Naive thymus-derived CD8-positive, alpha-beta T cell (primary cell): ENCODE results near the gene CYB5A. TPM values are rescaled to one million over a fixed set of nuclear protein-coding genes. Genes with fewer than 3 reads are reported as not detected.
A peak's percentile ranks its signal among the peaks of the same experiment; 100 is the strongest.
"Not testable (repeated sequence)": the region's sequence is repeated elsewhere in the genome, so short reads cannot be mapped to it uniquely, and the experiment has no call there.

Experiments
- ATAC-seq, 2 donors: fragments of 150-1000 bp; cut with Tn5 transposase in 1 of 2; sonication (Bioruptor Pico), chemical (Tn5 transposase) in 1 of 2; 1 replicate in 1 of 2; 2 replicates in 1 of 2; pipeline ENCODE4 v1.10.0; 2021; ENCODE audit warnings: mild to moderate bottlenecking in 2 of 2, moderate library complexity in 2 of 2
- POLR2A ChIA-PET: fragments of 350-600 bp; sonication (Branson Sonifier 250); formaldehyde crosslinking; loops from one replicate; lab custom pipeline; 2021; ENCODE audit warnings: antibody characterized with exemption; lab: Charles Lee
- DNase-seq, 10 donors: peaks; one replicate each; pipeline versions ENCODE4 v3.0.0 to v3.0.0-alpha.2; 2020 to 2022
- H3K27ac Mint-ChIP-seq, 10 donors: one replicate each; pipeline ENCODE4 v1.8.0; 2020 to 2022; ENCODE audit warnings: mild to moderate bottlenecking in 10 of 10, mixed read lengths in 10 of 10, moderate library complexity in 4 of 10, inconsistent platforms in 1 of 10
- H3K27me3 Mint-ChIP-seq, 5 donors: one replicate each; pipeline ENCODE4 v1.8.0; 2021 to 2022; ENCODE audit warnings: mixed read lengths in 5 of 5
- H3K36me3 Mint-ChIP-seq, 3 donors: one replicate each; pipeline ENCODE4 v1.8.0; 2020 to 2022; ENCODE audit warnings: mixed read lengths in 3 of 3, mild to moderate bottlenecking in 2 of 3, inconsistent platforms in 1 of 3
- H3K4me1 Mint-ChIP-seq, 4 donors: one replicate each; pipeline ENCODE4 v1.8.0; 2021 to 2022; ENCODE audit warnings: mixed read lengths in 4 of 4
- H3K4me3 Mint-ChIP-seq, 10 donors: one replicate each; pipeline ENCODE4 v1.8.0; 2020 to 2022; ENCODE audit warnings: mild to moderate bottlenecking in 10 of 10, mixed read lengths in 10 of 10, moderate library complexity in 6 of 10, inconsistent platforms in 1 of 10
- H3K9me3 Mint-ChIP-seq, 9 donors: one replicate each; pipeline ENCODE4 v1.8.0; 2020 to 2022; ENCODE audit warnings: mixed read lengths in 9 of 9, mild to moderate bottlenecking in 3 of 9, inconsistent platforms in 1 of 9, moderate library complexity in 1 of 9
- polyA plus RNA-seq, 3 donors: library from polyadenylated mRNA; unstranded; fragments of 300-500 nt; fragmentation: Illumina TruSeq; gene quantifications; one replicate each; pipeline ENCODE4 v1.2.3, GENCODE V29; 2021
- total RNA-seq, 8 experiments: library from RNA in 2 of 8; stranded (reverse) in 2 of 8; gene quantifications; one replicate each; pipeline ENCODE4 v1.2.3 and lab custom pipeline; 2021 to 2026

The CYB5A gene
- total and polyA plus RNA-seq, 5 experiments from 2014 or later: 42.3 to 101 (median 80.3) TPM

DNA sequence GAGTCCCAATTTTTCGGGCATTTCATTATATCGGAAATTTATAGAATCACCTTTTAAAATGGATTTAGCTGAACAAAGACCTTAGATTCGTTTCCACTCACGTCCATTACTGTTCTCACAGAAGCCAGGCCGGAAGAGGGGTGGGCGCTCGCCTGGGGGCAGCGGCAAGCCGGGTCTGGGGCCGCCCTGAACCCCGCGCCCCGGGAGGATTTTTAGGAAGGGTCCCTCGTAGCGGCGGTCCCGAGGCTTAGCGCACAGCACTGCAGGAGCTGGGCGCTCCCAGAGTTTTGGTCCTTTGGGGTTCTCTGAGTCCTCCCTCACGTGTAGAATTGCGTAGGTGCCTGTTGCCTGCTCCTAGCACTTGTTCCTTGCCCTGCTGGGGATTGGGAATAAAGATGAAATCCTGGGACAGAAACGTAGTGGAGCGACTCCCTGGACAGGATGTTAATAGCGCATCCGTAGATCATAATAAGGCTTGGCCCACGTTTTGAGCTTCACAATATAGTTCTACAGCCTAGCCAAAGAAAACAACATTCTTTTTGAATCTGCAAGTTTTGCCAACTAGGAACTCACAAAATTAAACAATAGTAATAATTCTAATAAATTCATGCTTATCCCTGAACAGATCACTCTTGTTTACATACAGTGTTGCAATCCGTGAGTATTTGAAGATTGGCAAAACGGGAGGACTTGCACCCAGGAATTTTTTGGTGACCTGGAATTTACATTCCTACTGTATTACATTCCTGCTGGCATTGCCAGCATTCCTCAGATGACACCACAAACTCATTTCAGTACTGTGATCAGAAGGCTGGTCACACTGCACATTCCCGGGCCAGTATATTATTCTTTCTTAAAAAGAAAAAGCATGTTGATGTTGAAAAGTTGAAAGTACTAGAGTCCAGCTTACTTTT lies 24.8 kb upstream of the CYB5A start:
- Mint-ChIP-seq H3K27ac (no peak overlapping the region), H3K4me1 (no peaks in the 10 kb centered on the region), H3K4me3 (no peak overlapping the region), H3K9me3 (no peaks in the 10 kb centered on the region), H3K36me3 (no peaks in the 10 kb centered on the region), H3K27me3 (peaks cover 0 to 7% (median 0%) of the 10 kb centered on the region in 5 donors)
- POLR2A ChIA-PET: no interaction called here
- no peak for DNase-seq
- ATAC-seq: no peak

DNA sequence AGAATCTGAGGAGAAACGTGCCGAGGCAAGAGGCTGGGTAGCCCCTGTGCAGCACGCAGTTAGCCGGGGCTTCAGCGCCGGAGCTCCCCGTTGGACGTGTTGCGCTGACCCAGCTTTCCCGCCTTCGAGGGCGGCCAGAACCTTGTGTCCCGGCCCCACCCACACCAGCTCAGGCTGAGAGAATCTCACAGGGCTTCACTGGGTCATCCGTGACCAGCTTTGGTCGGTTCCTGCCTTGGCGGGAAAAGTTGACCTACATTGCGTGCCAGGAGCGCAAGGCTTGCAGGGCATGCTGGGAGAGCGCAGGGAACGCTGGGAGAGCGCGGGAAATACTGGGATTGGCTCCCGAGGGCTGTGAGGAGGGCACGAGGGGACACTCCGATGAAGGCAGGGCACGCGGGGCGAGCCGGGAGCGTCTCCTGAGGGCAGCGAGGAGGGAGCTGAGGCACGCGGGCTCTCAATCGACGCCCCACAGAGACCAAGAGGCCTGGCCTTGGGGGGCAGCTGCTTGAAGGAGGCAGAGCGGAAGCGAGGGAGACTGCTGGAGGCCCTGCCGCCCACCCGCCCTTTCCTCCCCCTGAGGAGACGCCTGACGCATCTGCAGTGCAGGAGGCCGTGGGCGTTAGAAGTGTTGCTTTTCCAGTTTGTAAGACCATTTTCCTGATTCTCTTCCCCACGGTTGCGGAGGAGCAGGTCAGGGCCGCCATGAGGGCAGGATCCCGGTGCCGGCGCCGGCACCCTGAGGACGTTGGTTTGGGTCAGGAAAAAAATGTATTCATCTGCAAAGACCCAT lies 23.9 kb upstream of the CYB5A start, which contains the start of gene C18orf63:
Gene C18orf63 (plus strand): TSS at position 376 of the 793 bp plus-strand sequence. CDS start 2,027 bp downstream, outside the sequence.
- Mint-ChIP-seq H3K27ac (no peak within 1 kb of the TSS), H3K27me3 (peaks cover 0 to 7% (median 2%) of the 10 kb centered on the region in 5 donors), H3K4me3 (no peak within 1 kb of the TSS), H3K9me3 (no peaks in the 10 kb centered on the region), H3K4me1 (no peaks in the 10 kb centered on the region), H3K36me3 (no peaks in the 10 kb centered on the region)
- POLR2A ChIA-PET: no interaction called here
- ATAC-seq (no peak), DNase-seq (no peak)

DNA sequence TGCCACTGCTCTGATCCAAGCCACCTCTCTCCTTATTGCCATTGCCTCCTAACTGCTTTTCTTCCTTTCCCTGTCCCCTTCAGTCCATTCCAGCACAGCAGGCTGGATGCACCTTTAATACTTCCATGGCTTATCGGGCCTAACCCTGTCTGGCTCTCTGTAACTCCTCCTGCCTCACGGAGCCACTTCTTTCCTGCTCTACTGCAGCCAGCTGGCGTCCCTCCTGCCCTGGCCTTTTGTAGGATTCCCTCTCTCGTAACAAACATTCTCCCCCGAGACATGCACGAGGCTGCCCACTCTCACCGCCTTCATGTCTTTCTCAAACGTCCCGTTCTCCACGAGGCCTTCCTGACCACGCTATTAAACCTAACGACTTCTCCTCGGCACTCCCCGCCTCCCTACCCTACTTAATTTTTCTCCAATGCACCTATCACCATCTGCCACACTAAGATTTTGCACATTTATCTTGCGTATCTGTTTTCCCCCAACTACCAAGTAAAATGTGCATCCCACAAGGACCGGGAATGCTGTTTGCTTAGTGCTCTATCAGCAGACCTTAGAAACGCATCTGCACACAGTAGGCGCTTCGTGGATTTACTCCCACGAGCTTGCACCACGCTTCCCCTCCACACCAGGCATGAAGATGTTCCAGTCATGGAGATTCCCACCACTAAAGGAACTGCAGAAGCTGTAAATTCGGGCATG lies 23.1 kb upstream of the CYB5A start:
- Mint-ChIP-seq H3K4me1 (no peaks in the 10 kb centered on the region), H3K36me3 (no peaks in the 10 kb centered on the region), H3K4me3 (no peak overlapping the region), H3K27me3 (peaks cover 7 to 15% (median 10%) of the 10 kb centered on the region in 5 donors), H3K27ac (no peak overlapping the region), H3K9me3 (no peaks in the 10 kb centered on the region)
- ATAC-seq: no peak
- no peak for DNase-seq
- POLR2A ChIA-PET: no interaction called here

DNA sequence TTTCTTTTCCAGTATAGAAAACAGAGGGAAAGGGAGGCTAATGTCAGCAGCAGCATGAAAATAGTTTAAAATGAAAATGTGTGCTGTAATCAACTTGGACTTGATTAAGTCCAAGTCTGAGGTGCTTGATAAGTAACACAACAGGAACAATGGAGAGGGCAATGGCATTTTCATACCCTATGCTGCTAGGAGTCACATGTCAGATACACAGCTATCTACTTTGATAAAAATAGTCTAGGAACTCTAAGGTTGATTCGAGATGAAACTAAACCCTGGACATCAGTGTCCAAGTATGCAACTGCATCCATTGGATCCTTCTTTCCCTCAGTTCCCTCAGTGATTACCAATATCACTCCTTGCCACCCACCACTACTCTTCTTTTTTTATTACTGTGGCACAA lies 19.2 kb upstream of the CYB5A start:
- POLR2A ChIA-PET: no interaction called here
- Mint-ChIP-seq H3K4me1 (no peaks in the 10 kb centered on the region), H3K4me3 (no peak overlapping the region), H3K27me3 (peaks cover 15 to 28% (median 26%) of the 10 kb centered on the region in 5 donors), H3K36me3 (no peaks in the 10 kb centered on the region), H3K27ac (no peak overlapping the region), H3K9me3 (no peaks in the 10 kb centered on the region)
- DNase-seq: no peak
- no peak for ATAC-seq

- ATAC-seq (peak; percentile 59 to 67), DNase-seq (peak in 2 of 10 donors; percentile 11)
- peaks cover 19 to 28% (median 26%) of the 10 kb centered on the region in 5 donors for H3K27me3 Mint-ChIP-seq
- H3K4me1 Mint-ChIP-seq: no peaks in the 10 kb centered on the region
- H3K36me3 Mint-ChIP-seq: no peaks in the 10 kb centered on the region
- H3K9me3 Mint-ChIP-seq: no peaks in the 10 kb centered on the region
- H3K27ac Mint-ChIP-seq: peak overlapping the region in 1 of 10 donors; percentile 3
- H3K4me3 Mint-ChIP-seq: no peak overlapping the region
- POLR2A ChIA-PET: no interaction called here
Observed at GRCh38 chr18:74310411-74310810, 18.6 kb upstream of the CYB5A start.

GRCh38 chr18:74303936-74304335 lies 12.2 kb upstream of the CYB5A start:
- no peak for DNase-seq
- H3K27ac Mint-ChIP-seq: no peak overlapping the region
- H3K27me3 Mint-ChIP-seq: peaks cover 13 to 23% (median 14%) of the 10 kb centered on the region in 5 donors
- POLR2A ChIA-PET: no interaction called here
- H3K9me3 Mint-ChIP-seq: peaks cover 0 to 6% (median 0%) of the 10 kb centered on the region in 9 donors
- H3K4me1 Mint-ChIP-seq: no peaks in the 10 kb centered on the region
- no peak for ATAC-seq
- no peak overlapping the region for H3K4me3 Mint-ChIP-seq
- no peaks in the 10 kb centered on the region for H3K36me3 Mint-ChIP-seq

GRCh38 chr18:74303306-74303705 lies 11.5 kb upstream of the CYB5A start:
- H3K27me3 Mint-ChIP-seq: peaks cover 13 to 21% (median 14%) of the 10 kb centered on the region in 5 donors
- ATAC-seq (no peak), DNase-seq (no peak)
- H3K4me3 Mint-ChIP-seq: no peak overlapping the region
- POLR2A ChIA-PET: no interaction called here
- no peaks in the 10 kb centered on the region for H3K4me1 Mint-ChIP-seq
- H3K36me3 Mint-ChIP-seq: no peaks in the 10 kb centered on the region
- peaks cover 0 to 6% (median 0%) of the 10 kb centered on the region in 9 donors for H3K9me3 Mint-ChIP-seq
- H3K27ac Mint-ChIP-seq: no peak overlapping the region

GRCh38 chr18:74299746-74300145 lies 8.0 kb upstream of the CYB5A start:
- POLR2A ChIA-PET: interaction anchor here (1.4 kb wide), 1 partner anchor 8 kb away, joined by 3 read pairs; the partner anchor contains the start of gene CYB5A
- no peak overlapping the region for H3K4me3 Mint-ChIP-seq
- H3K36me3 Mint-ChIP-seq: no peaks in the 10 kb centered on the region
- H3K4me1 Mint-ChIP-seq: no peaks in the 10 kb centered on the region
- peaks cover 0 to 12% (median 4%) of the 10 kb centered on the region in 5 donors for H3K27me3 Mint-ChIP-seq
- ATAC-seq: no peak
- H3K9me3 Mint-ChIP-seq: peaks cover 0 to 6% (median 0%) of the 10 kb centered on the region in 9 donors
- no peak overlapping the region for H3K27ac Mint-ChIP-seq
- no peak for DNase-seq

DNA sequence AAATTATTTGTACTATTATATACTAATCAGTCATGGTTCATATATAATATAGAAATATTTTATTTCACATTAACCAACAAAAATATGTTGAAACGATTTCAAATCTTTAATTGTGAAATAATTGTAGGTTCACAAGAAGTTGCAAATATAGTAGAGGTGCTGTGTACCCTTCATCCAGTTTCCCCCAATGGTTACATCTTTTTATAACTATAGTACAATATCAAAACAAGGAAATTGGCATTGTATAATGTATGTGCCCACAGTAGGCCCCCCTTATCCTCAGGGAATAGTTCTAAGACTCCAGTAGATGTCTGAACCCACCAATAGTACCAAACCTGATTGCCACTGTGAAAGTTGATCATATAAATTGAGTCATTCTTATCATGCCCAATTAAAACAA lies 7.4 kb upstream of the CYB5A start:
- POLR2A ChIA-PET: no interaction called here
- Mint-ChIP-seq H3K4me1 (no peaks in the 10 kb centered on the region), H3K36me3 (no peaks in the 10 kb centered on the region), H3K9me3 (peaks cover 0 to 6% (median 0%) of the 10 kb centered on the region in 9 donors), H3K4me3 (no peak overlapping the region), H3K27ac (peak overlapping the region in 1 of 10 donors; percentile 20), H3K27me3 (peaks cover 0 to 12% (median 4%) of the 10 kb centered on the region in 5 donors)
- DNase-seq (no peak), ATAC-seq (no peak)

DNA sequence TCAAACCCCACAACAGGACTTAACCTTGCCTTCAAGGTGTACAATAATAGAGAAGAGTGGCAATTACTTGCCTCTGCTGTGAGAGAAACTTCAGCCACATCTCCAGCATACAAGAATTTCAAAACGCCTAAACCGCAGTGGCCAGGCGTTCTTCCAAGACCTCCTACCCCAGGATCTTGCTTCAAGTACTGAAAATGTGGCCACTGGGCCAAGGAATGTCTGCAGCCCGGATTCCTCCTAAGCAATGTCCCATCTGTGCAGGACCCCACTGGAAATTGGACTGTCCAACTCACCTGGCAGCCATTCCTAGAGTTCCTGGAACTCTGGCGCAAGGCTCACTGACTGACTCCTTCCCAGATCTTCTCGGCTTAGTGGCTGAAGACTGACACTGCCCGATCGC lies 2.8 kb upstream of the CYB5A start:
- H3K27ac Mint-ChIP-seq: no peak overlapping the region
- peaks cover 0 to 6% (median 0%) of the 10 kb centered on the region in 9 donors for H3K9me3 Mint-ChIP-seq
- no peak overlapping the region for H3K4me3 Mint-ChIP-seq
- POLR2A ChIA-PET: no interaction called here
- DNase-seq: no peak
- H3K36me3 Mint-ChIP-seq: peaks cover 0 to 4% (median 2%) of the 10 kb centered on the region in 3 donors
- H3K27me3 Mint-ChIP-seq: peaks cover 0 to 9% (median 2%) of the 10 kb centered on the region in 5 donors
- peaks cover 3 to 22% (median 12%) of the 10 kb centered on the region in 4 donors for H3K4me1 Mint-ChIP-seq
- no peak for ATAC-seq

DNA sequence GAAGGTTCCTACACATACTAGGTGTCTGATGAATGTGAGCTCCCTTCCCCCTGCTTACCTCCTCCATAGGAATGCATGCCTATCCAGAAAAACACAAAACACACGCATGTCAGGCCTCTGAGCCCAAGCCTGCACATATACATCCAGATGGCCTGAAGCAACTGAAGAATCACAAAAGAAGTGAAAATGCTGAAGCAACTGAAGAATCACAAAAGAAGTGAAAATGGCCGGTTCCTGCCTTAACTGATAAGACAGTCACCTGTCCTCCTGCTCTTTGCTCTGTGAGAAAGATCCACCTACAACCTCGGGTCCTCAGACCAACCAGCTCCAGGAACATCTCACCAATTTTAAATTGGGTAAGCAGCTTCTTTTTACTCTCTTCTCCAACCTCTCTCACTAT lies 1.2 kb upstream of the CYB5A start:
- POLR2A ChIA-PET: interaction anchor here (0.8 to 1.2 kb wide), 2 partner anchors 203 to 210 kb away, joined by 3 to 4 read pairs; partner anchors contain the start of gene CNDP2
- Mint-ChIP-seq H3K4me3 (peak overlapping the region in 5 of 10 donors; percentile 94 to 99 (median 99)), H3K4me1 (peaks cover 3 to 35% (median 20%) of the 10 kb centered on the region in 4 donors), H3K27ac (peak overlapping the region in 6 of 10 donors; percentile 8 to 97 (median 76))
- not testable (repeated sequence) for DNase-seq, H3K27me3 Mint-ChIP-seq, ATAC-seq, H3K36me3 Mint-ChIP-seq, H3K9me3 Mint-ChIP-seq

DNA sequence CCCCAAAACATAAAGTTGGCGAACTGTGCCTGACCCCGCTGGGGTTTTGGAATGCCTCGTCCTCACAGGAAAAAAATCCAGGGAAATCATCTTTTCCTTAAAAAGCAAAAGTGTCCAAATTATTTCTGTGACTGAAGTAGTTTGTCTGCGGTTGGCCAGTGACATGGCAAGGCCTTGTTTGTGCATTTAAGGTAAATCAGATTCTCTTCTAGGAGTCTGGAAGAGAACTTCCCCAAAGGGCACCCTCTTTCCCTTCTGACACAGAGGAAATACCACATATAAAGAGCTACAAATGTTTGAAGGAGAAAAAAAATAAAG lies 737 bp upstream of the CYB5A start:
- Mint-ChIP-seq H3K4me3 (peak overlapping the region in 5 of 10 donors; percentile 94 to 99 (median 99)), H3K9me3 (peaks cover 0 to 3% (median 0%) of the 10 kb centered on the region in 9 donors), H3K4me1 (peaks cover 3 to 39% (median 25%) of the 10 kb centered on the region in 4 donors), H3K27ac (peak overlapping the region in 9 of 10 donors; percentile 79 to 97 (median 96)), H3K27me3 (no peaks in the 10 kb centered on the region), H3K36me3 (peaks cover 0 to 4% (median 2%) of the 10 kb centered on the region in 3 donors)
- DNase-seq (no peak), ATAC-seq (no peak)
- POLR2A ChIA-PET: interaction anchor here (0.8 to 1.2 kb wide), 3 partner anchors 151 to 210 kb away, joined by 3 to 4 read pairs (median 3); partner anchors contain the start of gene CNDP2
